Brain pericyte (primary cell): ENCODE results near the gene P2RY2.

ENCODE experiments used
- DNase-seq: peaks from one replicate; pipeline ENCODE4 v3.0.0-alpha.2; 2012; ENCODE audit warnings: low read depth, low spot score

The P2RY2 gene

GRCh38 chr11:73204711-73205121, 13.4 kb upstream of the P2RY2 start:
- no peak for DNase-seq

GRCh38 chr11:73205661-73206343, 12.3 kb upstream of the P2RY2 start:
- DNase-seq, result no peak

GRCh38 chr11:73206801-73207200, 11.3 kb upstream of the P2RY2 start:
- DNase-seq, result no peak

- DNase-seq, result no peak
Measured at GRCh38 chr11:73209892-73210291, 8.2 kb upstream of the P2RY2 start.

- no peak for DNase-seq
Measured at GRCh38 chr11:73210916-73211667, 7.0 kb upstream of the P2RY2 start.

GRCh38 chr11:73213196-73214143, 4.6 kb upstream of the P2RY2 start:
- DNase-seq, result no peak

- DNase-seq, result no peak
Measured at GRCh38 chr11:73215191-73216134, 2.6 kb upstream of the P2RY2 start.

- no peak for DNase-seq
Measured at GRCh38 chr11:73216465-73216864, 1.6 kb upstream of the P2RY2 start.

- no peak for DNase-seq
Measured at GRCh38 chr11:73217131-73217809, 811 bp upstream of the P2RY2 start.

GRCh38 chr11:73217810-73218105, 323 bp upstream of the P2RY2 start:
- no peak for DNase-seq

- no peak for DNase-seq
Measured at GRCh38 chr11:73218830-73219215, 742 bp downstream of the P2RY2 start.

- DNase-seq, result no peak
Measured at GRCh38 chr11:73219396-73220285, 1.6 kb downstream of the P2RY2 start.

- no peak for DNase-seq
Measured at GRCh38 chr11:73221451-73221850, 3.4 kb downstream of the P2RY2 start.

GRCh38 chr11:73221996-73222395, 3.9 kb downstream of the P2RY2 start:
- no peak for DNase-seq

- no peak for DNase-seq
Measured at GRCh38 chr11:73223998-73224730, 6.1 kb downstream of the P2RY2 start.

- no peak for DNase-seq
Measured at GRCh38 chr11:73225001-73225686, 7.1 kb downstream of the P2RY2 start.

GRCh38 chr11:73225851-73226250, 7.8 kb downstream of the P2RY2 start:
- DNase-seq, result no peak

GRCh38 chr11:73226297-73227006, 8.4 kb downstream of the P2RY2 start:
- no peak for DNase-seq
